ENCODE results near the gene SLC16A3. TPM values are rescaled to one million over a fixed set of nuclear protein-coding genes. Genes with fewer than 3 reads are reported as not detected.
"Not testable (repeated sequence)": the region's sequence is repeated elsewhere in the genome, so short reads cannot be mapped to it uniquely, and the experiment has no call there.

Gene SLC16A3
- 67.8 and 135 TPM in 2 replicates for total RNA-seq

- peak; percentile 77 to 81 for DNase-seq (ENCODE audit: low read depth in 2 of 2)
These were observed at the start of gene SLC16A3 for GRCh38 chr17:82228842-82229697. TSS of gene SLC16A3 (plus strand) at chr17:82229042. CDS start at chr17:82236009, 6,967 bp downstream.

GRCh38 chr17:82179412-82179811 is 49.4 kb upstream of the SLC16A3 start:
- no peak for DNase-seq (ENCODE audit: low read depth in 2 of 2)

GRCh38 chr17:82179946-82180475 is 48.8 kb upstream of the SLC16A3 start:
- no peak for DNase-seq (ENCODE audit: low read depth in 2 of 2)

- no peak for DNase-seq (ENCODE audit: low read depth in 2 of 2)
These were observed 47.9 kb upstream of the SLC16A3 start for GRCh38 chr17:82180776-82181528.

GRCh38 chr17:82184761-82185160 is 44.1 kb upstream of the SLC16A3 start:
- no peak for DNase-seq (ENCODE audit: low read depth in 2 of 2)

- DNase-seq (ENCODE audit: low read depth in 2 of 2): no peak
These were observed 42.6 kb upstream of the SLC16A3 start for GRCh38 chr17:82186221-82186620.

- no peak for DNase-seq (ENCODE audit: low read depth in 2 of 2)
These were observed 41.3 kb upstream of the SLC16A3 start for GRCh38 chr17:82187500-82187899.

- no peak for DNase-seq (ENCODE audit: low read depth in 2 of 2)
These were observed 40.6 kb upstream of the SLC16A3 start for GRCh38 chr17:82188001-82188961.

- not testable (repeated sequence) for DNase-seq (ENCODE audit: low read depth in 2 of 2)
These were observed 35.8 kb upstream of the SLC16A3 start for GRCh38 chr17:82193050-82193449.

GRCh38 chr17:82193520-82194220 is 35.2 kb upstream of the SLC16A3 start:
- DNase-seq (ENCODE audit: low read depth in 2 of 2): no peak

- DNase-seq (ENCODE audit: low read depth in 2 of 2): no peak
These were observed 34.1 kb upstream of the SLC16A3 start for GRCh38 chr17:82194765-82195164.

- DNase-seq (ENCODE audit: low read depth in 2 of 2): no peak
These were observed 32.9 kb upstream of the SLC16A3 start for GRCh38 chr17:82195675-82196672.

GRCh38 chr17:82198092-82198491 is 30.8 kb upstream of the SLC16A3 start:
- DNase-seq (ENCODE audit: low read depth in 2 of 2): no peak

GRCh38 chr17:82199496-82199895 is 29.3 kb upstream of the SLC16A3 start:
- DNase-seq (ENCODE audit: low read depth in 2 of 2): no peak

- no peak for DNase-seq (ENCODE audit: low read depth in 2 of 2)
These were observed 28.7 kb upstream of the SLC16A3 start for GRCh38 chr17:82200135-82200534.

GRCh38 chr17:82200743-82201497 is 27.9 kb upstream of the SLC16A3 start:
- DNase-seq (ENCODE audit: low read depth in 2 of 2): peak; percentile 22 to 43

GRCh38 chr17:82201498-82201910 is 27.3 kb upstream of the SLC16A3 start:
- no peak for DNase-seq (ENCODE audit: low read depth in 2 of 2)

- peak; percentile 31 to 51 for DNase-seq (ENCODE audit: low read depth in 2 of 2)
These were observed 25.9 kb upstream of the SLC16A3 start for GRCh38 chr17:82202981-82203380.

All from lung microvascular endothelial cell (primary cell).